ENCODE measurements around the gene TMEM95. TPM values are rescaled to one million over a fixed set of nuclear protein-coding genes. Genes with fewer than 3 reads are reported as not detected.

The TMEM95 gene
- total RNA-seq, 6 experiments from 2014 or later = not detected

DNA sequence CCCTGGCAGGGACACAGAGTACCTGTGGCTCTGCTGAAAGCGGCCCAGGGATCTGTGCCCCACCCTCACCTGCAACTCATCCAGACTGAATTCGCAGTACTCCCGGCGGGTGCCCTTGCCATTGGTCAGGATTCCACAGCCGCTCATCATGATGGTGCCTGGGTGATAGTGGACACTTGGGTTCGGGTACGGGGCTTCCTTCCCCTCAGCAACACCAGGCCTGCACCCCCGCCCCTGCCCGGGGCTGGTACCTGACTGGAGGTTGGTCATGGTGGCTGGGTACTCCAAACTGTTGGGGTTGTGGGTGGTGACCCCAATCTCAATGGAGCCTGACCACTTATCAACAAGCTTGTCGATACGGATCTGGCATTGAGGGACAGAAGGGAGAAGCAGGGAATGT is 28.8 kb upstream of the TMEM95 start:
- Histone ChIP-seq H3K27me3 (no peaks in the 10 kb centered on the region), H3K9me3 (no peaks in the 10 kb centered on the region), H3K27ac (no peak overlapping the region), H3K36me3 (peaks cover 0 to 33% (median 9%) of the 10 kb centered on the region in 4 donors), H3K4me1 (peaks cover 0 to 14% (median 3%) of the 10 kb centered on the region in 4 donors), H3K4me3 (no peak overlapping the region)
- DNase-seq (no peak), ATAC-seq (no peak)
- WGBS (ENCODE audit: insufficient coverage, low coverage, low lambda C conversion rate, missing lambda C conversion rate) = 66% methylated on average over 3 of the region's 11 CpGs
- no peak for TF ChIP-seq POLR2A (IDR thresholded peaks at IDR 0.05)
- TF ChIP-seq, protein P1, sequence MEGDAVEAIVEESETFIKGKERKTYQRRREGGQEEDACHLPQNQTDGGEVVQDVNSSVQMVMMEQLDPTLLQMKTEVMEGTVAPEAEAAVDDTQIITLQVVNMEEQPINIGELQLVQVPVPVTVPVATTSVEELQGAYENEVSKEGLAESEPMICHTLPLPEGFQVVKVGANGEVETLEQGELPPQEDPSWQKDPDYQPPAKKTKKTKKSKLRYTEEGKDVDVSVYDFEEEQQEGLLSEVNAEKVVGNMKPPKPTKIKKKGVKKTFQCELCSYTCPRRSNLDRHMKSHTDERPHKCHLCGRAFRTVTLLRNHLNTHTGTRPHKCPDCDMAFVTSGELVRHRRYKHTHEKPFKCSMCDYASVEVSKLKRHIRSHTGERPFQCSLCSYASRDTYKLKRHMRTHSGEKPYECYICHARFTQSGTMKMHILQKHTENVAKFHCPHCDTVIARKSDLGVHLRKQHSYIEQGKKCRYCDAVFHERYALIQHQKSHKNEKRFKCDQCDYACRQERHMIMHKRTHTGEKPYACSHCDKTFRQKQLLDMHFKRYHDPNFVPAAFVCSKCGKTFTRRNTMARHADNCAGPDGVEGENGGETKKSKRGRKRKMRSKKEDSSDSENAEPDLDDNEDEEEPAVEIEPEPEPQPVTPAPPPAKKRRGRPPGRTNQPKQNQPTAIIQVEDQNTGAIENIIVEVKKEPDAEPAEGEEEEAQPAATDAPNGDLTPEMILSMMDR (IDR thresholded peaks at IDR 0.05) = no peak
- intact Hi-C loops (cut with DNase I) = no loop called here

DNA sequence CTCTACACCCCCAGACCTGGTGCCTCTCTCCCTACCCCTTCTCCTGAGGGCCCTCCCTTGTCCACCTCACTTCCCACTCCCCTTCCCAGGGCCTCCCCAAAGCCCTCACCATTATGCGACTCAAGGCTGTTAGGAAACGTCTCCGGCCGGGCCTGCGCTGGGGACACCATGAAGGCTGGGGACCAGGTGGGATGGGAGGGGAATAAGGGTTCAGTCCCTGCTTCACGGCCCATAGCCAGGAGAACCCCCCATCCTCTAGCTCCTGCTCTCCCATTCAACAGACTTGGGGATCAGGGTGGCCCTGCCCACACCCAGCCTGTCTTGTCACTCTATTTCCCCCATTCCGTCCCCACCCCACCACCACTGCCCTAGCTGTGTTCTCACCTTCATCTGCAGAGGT is 27.9 kb upstream of the TMEM95 start:
- H3K36me3 ChIP-seq = peaks cover 0 to 26% (median 9%) of the 10 kb centered on the region in 4 donors

DNA sequence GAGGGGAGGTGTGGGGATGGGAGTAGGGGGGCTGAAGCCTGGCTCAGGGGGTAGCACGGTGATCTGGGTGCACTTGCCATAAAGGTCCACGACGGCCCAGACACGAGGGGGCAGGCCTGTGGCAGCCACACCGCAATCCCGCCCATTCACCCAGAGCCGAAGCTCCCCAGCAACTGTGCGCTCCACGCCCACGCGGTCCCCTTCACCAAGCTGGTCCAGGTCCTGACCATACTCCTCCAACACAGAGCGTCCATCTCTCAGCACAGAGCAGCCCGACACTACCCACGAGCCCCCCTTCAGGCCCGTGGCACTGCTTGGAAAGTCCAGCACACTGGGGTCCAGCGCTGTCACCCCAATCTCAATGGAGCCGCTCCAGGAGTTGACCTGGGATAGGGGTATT is 27.5 kb upstream of the TMEM95 start:
- Histone ChIP-seq H3K27ac (no peak overlapping the region), H3K4me1 (peaks cover 0 to 14% (median 3%) of the 10 kb centered on the region in 4 donors), H3K4me3 (no peak overlapping the region), H3K27me3 (no peaks in the 10 kb centered on the region), H3K9me3 (no peaks in the 10 kb centered on the region), H3K36me3 (peaks cover 0 to 21% (median 7%) of the 10 kb centered on the region in 4 donors)
- intact Hi-C loops (cut with DNase I) = no loop called here
- no CpG with 5 or more reads among the region's 17 CpGs for WGBS (ENCODE audit: insufficient coverage, low coverage, low lambda C conversion rate, missing lambda C conversion rate)
- DNase-seq = no peak
- TF ChIP-seq, protein P1 (IDR thresholded peaks at IDR 0.05) = no peak
- no peak for TF ChIP-seq POLR2A (IDR thresholded peaks at IDR 0.05)
- ATAC-seq = no peak

More for the DNA sequence above, 27.9 kb upstream of the TMEM95 start:
- no peak for DNase-seq
- no peaks in the 10 kb centered on the region for H3K27me3 ChIP-seq
- WGBS (ENCODE audit: insufficient coverage, low coverage, low lambda C conversion rate, missing lambda C conversion rate) = 93% methylated on average over 6 of the region's 7 CpGs
- no peak for TF ChIP-seq POLR2A (IDR thresholded peaks at IDR 0.05)
- TF ChIP-seq, protein P1 (IDR thresholded peaks at IDR 0.05) = no peak
- H3K4me1 ChIP-seq = peaks cover 0 to 14% (median 3%) of the 10 kb centered on the region in 4 donors
- no peaks in the 10 kb centered on the region for H3K9me3 ChIP-seq
- no peak overlapping the region for H3K4me3 ChIP-seq
- no peak for ATAC-seq
- intact Hi-C loops (cut with DNase I) = no loop called here
- no peak overlapping the region for H3K27ac ChIP-seq

DNA sequence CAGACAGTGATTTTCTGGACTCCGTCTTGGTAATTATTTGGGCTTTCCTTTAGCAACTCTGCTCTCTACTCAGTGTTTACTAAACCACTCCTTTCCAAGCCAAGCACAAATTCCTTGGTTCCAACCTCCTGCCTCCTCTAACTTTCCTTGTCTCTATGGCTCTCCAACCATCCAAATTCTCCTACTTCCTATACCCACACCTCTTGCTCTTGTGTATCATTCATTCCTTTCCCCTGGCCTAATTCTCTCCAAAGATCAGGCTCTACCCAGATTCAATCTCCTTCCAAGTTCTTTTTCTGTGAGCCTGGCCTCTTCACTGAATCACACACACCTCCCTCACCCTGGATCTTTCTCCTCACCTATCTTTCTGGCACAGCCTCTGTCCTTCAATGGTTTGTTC is 26.9 kb upstream of the TMEM95 start:
- H3K4me1 ChIP-seq = peaks cover 0 to 14% (median 3%) of the 10 kb centered on the region in 4 donors
- H3K4me3 ChIP-seq = peak overlapping the region in 1 of 3 donors; percentile 100
- no peaks in the 10 kb centered on the region for H3K27me3 ChIP-seq
- no peak overlapping the region for H3K27ac ChIP-seq
- TF ChIP-seq, protein P1 (IDR thresholded peaks at IDR 0.05) = no peak
- no peak for TF ChIP-seq POLR2A (IDR thresholded peaks at IDR 0.05)
- no peaks in the 10 kb centered on the region for H3K9me3 ChIP-seq
- H3K36me3 ChIP-seq = peaks cover 0 to 16% (median 5%) of the 10 kb centered on the region in 4 donors
- no peak for DNase-seq
- intact Hi-C loops (cut with DNase I) = no loop called here
- WGBS (ENCODE audit: insufficient coverage, low coverage, low lambda C conversion rate, missing lambda C conversion rate) = 100% methylated on average over 1 of the region's 1 CpG
- no peak for ATAC-seq
